Endothelial cell of umbilical vein (primary cell): ENCODE results near the gene COL4A2. TPM values are rescaled to one million over a fixed set of nuclear protein-coding genes. Genes with fewer than 3 reads are reported as not detected.

Experiments used
- BruUV-seq: library from RNA; stranded (reverse); fragments of 400-500 nt; replicated peaks from 2 replicates; lab custom pipeline; 2021; lab: Mats Ljungman, UMichigan
- CTCF ChIA-PET: fragments of 300-600, 350-600 bp; sonication (Branson Sonifier 250); formaldehyde crosslinking; loops from one replicate; lab custom pipeline; 2021; ENCODE audit warnings: antibody characterized with exemption, inconsistent platforms; lab: Charles Lee
- POLR2A ChIA-PET: fragments of 300-600, 350-600 bp; sonication (Branson Sonifier 250); formaldehyde crosslinking; loops from one replicate; lab custom pipeline; 2021; ENCODE audit warnings: antibody characterized with exemption, inconsistent platforms; lab: Charles Lee
- DNase-seq: peaks from one replicate; pipeline ENCODE4 v3.0.0-alpha.2; 2011; ENCODE audit warnings: low read depth, low spot score
- FAIRE-seq: peaks from 2 replicates; lab custom pipeline; 2011; peaks lifted over from hg19 to GRCh38; lab: Jason Lieb, UNC
- H2AFZ ChIP-seq: 2 replicates; pipeline ENCODE4 v1.6.0; 2012; ENCODE audit warnings: low read depth, low read length, control low read depth, inconsistent platforms
- H3K27ac ChIP-seq: 2 replicates; pipeline ENCODE4 v1.5.1; 2011; ENCODE audit warnings: low read depth, mild to moderate bottlenecking, control low read depth, low read length, moderate library complexity; ENCODE audit not compliant: insufficient read depth
- H3K27me3 ChIP-seq, 2 experiments: 2 replicates each; pipeline versions ENCODE4 v1.6.0 to v1.6.1; 2011; ENCODE audit warnings: low read length in 2 of 2, mixed read lengths in 1 of 2; ENCODE audit not compliant: control insufficient read depth in 2 of 2, insufficient read depth in 2 of 2
- H3K36me3 ChIP-seq, 2 experiments: 2 replicates in 1 of 2; 3 replicates in 1 of 2; pipeline ENCODE4 v1.5.1; 2011; ENCODE audit warnings: low read length in 2 of 2, mild to moderate bottlenecking in 1 of 2, moderate library complexity in 1 of 2; ENCODE audit not compliant: control insufficient read depth in 2 of 2, insufficient read depth in 2 of 2; ENCODE audit errors: extremely low read depth in 1 of 2
- H3K4me1 ChIP-seq: 3 replicates; pipeline ENCODE4 v1.5.1; 2011; ENCODE audit warnings: mild to moderate bottlenecking, low read length; ENCODE audit not compliant: control insufficient read depth, insufficient read depth; ENCODE audit errors: extremely low read depth
- H3K4me2 ChIP-seq: 2 replicates; pipeline ENCODE4 v1.6.1; 2011; ENCODE audit warnings: low read length, control low read depth, mixed read lengths; ENCODE audit not compliant: insufficient read depth
- H3K4me3 ChIP-seq, 3 experiments: fragments of 200-600 bp in 1 of 3; sonication (generic), shearing (Covaris generic) in 1 of 3; replicated peaks in 1 of 3; 2 replicates each; pipeline ENCODE4 v1.5.1; 2011 to 2016; ENCODE audit warnings: control low read depth in 3 of 3, low read length in 3 of 3, mild to moderate bottlenecking in 2 of 3, inconsistent platforms in 1 of 3, low read depth in 1 of 3, moderate library complexity in 1 of 3; ENCODE audit not compliant: insufficient read depth in 1 of 3
- H3K79me2 ChIP-seq: 2 replicates; pipeline ENCODE4 v1.6.0; 2012; ENCODE audit warnings: low read length, inconsistent platforms; ENCODE audit not compliant: control insufficient read depth, insufficient read depth
- H3K9ac ChIP-seq: replicated peaks from 2 replicates; pipeline ENCODE3; 2011; ENCODE audit warnings: low read length, control low read depth; ENCODE audit not compliant: insufficient read depth; ENCODE audit errors: extremely low read depth
- H3K9me1 ChIP-seq: replicated peaks from 3 replicates; pipeline ENCODE4 v1.6.0; 2011; ENCODE audit warnings: mild to moderate bottlenecking, low read length; ENCODE audit not compliant: control insufficient read depth, insufficient read depth; ENCODE audit errors: extremely low read depth
- H3K9me3 ChIP-seq: replicated peaks from 2 replicates; pipeline ENCODE4 v1.5.1; 2012; ENCODE audit warnings: low read length, inconsistent platforms; ENCODE audit not compliant: control insufficient read depth, insufficient read depth
- H4K20me1 ChIP-seq: replicated peaks from 2 replicates; pipeline ENCODE3; 2011; ENCODE audit warnings: mild to moderate bottlenecking, low read length; ENCODE audit not compliant: control insufficient read depth, insufficient read depth; ENCODE audit errors: extremely low read depth
- CTCF ChIP-seq, 2 donors: IDR thresholded peaks; 1 replicate in 1 of 2; 2 replicates in 1 of 2; pipeline ENCODE4 v1.5.1; 2011; ENCODE audit warnings: low read length in 2 of 2, mild to moderate bottlenecking in 2 of 2, moderate library complexity in 2 of 2, control low read depth in 1 of 2, inconsistent platforms in 1 of 2, low read depth in 1 of 2; ENCODE audit not compliant: insufficient read depth in 1 of 2; ENCODE audit errors: extremely low read depth in 1 of 2
- EZH2 ChIP-seq: IDR thresholded peaks from 2 replicates; pipeline ENCODE4 v1.6.1; 2012; ENCODE audit warnings: borderline replicate concordance, low read depth, mild to moderate bottlenecking, moderate library complexity, low read length, inconsistent platforms; ENCODE audit not compliant: severe bottlenecking
- FOS ChIP-seq: IDR thresholded peaks from 2 replicates; pipeline ENCODE4 v1.6.1; 2011; ENCODE audit warnings: mild to moderate bottlenecking, low read length, moderate library complexity, borderline replicate concordance; ENCODE audit not compliant: insufficient read depth
- GATA2 ChIP-seq: IDR thresholded peaks from 2 replicates; pipeline ENCODE4 v1.7.0; 2011; ENCODE audit warnings: low read depth, mild to moderate bottlenecking, moderate library complexity, mixed read lengths, low read length; ENCODE audit not compliant: insufficient read length, insufficient read depth
- JUN ChIP-seq: IDR thresholded peaks from 2 replicates; pipeline ENCODE4 v1.6.1; 2011; ENCODE audit warnings: borderline replicate concordance, low read depth; ENCODE audit not compliant: insufficient read length, insufficient read depth
- MAX ChIP-seq: IDR thresholded peaks from 2 replicates; pipeline ENCODE4 v1.6.1; 2011; ENCODE audit not compliant: insufficient read depth, insufficient read length
- MYC ChIP-seq: IDR thresholded peaks from one replicate; pipeline ENCODE4 v1.6.1; 2011; ENCODE audit warnings: mild to moderate bottlenecking, low read depth, low read length
- POLR2A ChIP-seq: IDR thresholded peaks from 2 replicates; pipeline ENCODE4 v1.6.1; 2012; ENCODE audit warnings: low read depth, mild to moderate bottlenecking, control low read depth, low read length
- POLR2AphosphoS5 ChIP-seq: IDR thresholded peaks from 2 replicates; pipeline ENCODE4 v1.6.1; 2012; ENCODE audit warnings: low read depth, mild to moderate bottlenecking, control low read depth, low read length, moderate library complexity; ENCODE audit not compliant: insufficient read depth
- dilution Hi-C: fragments of 300-500 bp; cut with MboI; formaldehyde crosslinking; loops from one replicate; pipeline ENCODE4 v1.15.0; 2019; ENCODE audit warnings: low sequenced_read_pairs; ENCODE audit not compliant: extremely low pct_ligation_motif_present
- intact Hi-C: fragments of 100-400 bp; cut with micrococcal nuclease; formaldehyde crosslinking; loops from one replicate; pipeline ENCODE4 v1.10.0; 2022
- polyA plus RNA-seq, 4 experiments: library from polyadenylated mRNA; depleted of rRNA in 3 of 4; stranded (reverse) in 3 of 4; unstranded in 1 of 4; fragments of >200 nt; gene quantifications; 2 replicates each; pipeline versions ENCODE4 v1.2.1 to v1.2.3, GENCODE V29; 2011 to 2012; ENCODE audit warnings: missing spikeins in 1 of 4
- total RNA-seq: library from RNA; stranded (reverse); gene quantifications from 2 replicates; pipeline ENCODE4 v1.2.3, GENCODE V29; 2021

COL4A2 gene
- total and polyA plus RNA-seq, 2 donors (not counting 3 experiments of a cell fraction or from before 2014, with no cell fraction given) = 792 to 940 TPM

- Histone ChIP-seq H4K20me1 (no peaks in the 10 kb centered on the region), H2AFZ (no peak overlapping the region), H3K9me1 (no peaks in the 10 kb centered on the region), H3K27ac (no peak overlapping the region), H3K9ac (no peak overlapping the region), H3K4me1 (peaks cover 12% of the 10 kb centered on the region), H3K27me3 (no peaks in the 10 kb centered on the region), H3K36me3 (no peaks in the 10 kb centered on the region), H3K4me3 (no peak overlapping the region), H3K4me2 (no peak overlapping the region), H3K9me3 (no peaks in the 10 kb centered on the region), H3K79me2 (no peaks in the 10 kb centered on the region)
- POLR2A ChIA-PET = no interaction called here
- dilution Hi-C loops = no loop called here
- no peak for FAIRE-seq
- CTCF ChIA-PET = interaction anchor here (0.8 to 1.2 kb wide), 4 partner anchors 10 to 93 kb away, joined by 3 to 4 read pairs (median 4); partner anchors contain the start of gene RAB20
- no TSS peak for BruUV-seq
- intact Hi-C loops = no loop called here
- no peak for DNase-seq
- TF ChIP-seq FOS = no peak
- no peak for TF ChIP-seq MAX
- no peak for TF ChIP-seq GATA2
- no peak for TF ChIP-seq JUN
- no peak for TF ChIP-seq CTCF (IDR thresholded peaks at IDR 0.05; ENCODE audit: extremely low read depth in 1 of 2, insufficient read depth in 1 of 2, low read depth in 1 of 2, low read length in 2 of 2)
- TF ChIP-seq POLR2AphosphoS5 = no peak
- TF ChIP-seq MYC = no peak
- no peak for TF ChIP-seq POLR2A
- no peak for TF ChIP-seq EZH2
Measured at GRCh38 chr13:110548891-110549794, 242.1 kb downstream of the COL4A2 start.
